ENCODE results near the gene ITGA11. TPM values are rescaled to one million over a fixed set of nuclear protein-coding genes. Genes with fewer than 3 reads are reported as not detected.
A peak's percentile ranks its signal among the peaks of the same experiment; 100 is the strongest.

The ITGA11 gene
- total and polyA plus RNA-seq, 2 donors from 2014 or later = 3.4 to 11.1 TPM

DNA sequence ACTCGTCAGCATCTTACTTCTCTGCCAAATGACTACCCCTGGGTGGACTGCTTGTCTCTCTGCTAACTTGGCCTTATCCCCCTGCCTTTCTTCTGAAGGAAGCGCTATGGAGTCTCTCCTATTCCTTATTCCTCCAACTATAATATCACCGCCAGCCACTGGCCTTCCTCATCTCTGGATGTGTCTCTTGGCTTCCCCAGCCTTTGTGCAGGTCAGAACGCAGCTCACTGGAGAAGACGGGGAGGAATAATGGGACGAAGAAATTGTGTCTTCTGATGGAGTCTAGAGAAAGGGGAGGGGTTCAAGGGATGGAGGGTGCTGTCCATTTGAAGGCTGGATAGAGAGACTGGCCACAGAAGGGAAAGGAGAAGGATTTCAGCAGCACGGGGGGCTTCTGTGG, 16.9 kb downstream of the ITGA11 start:
- peak in 2 of 5 donors; percentile 5 to 51 for DNase-seq
- intact Hi-C loops (cut with DNase I) = no loop called here
- H3K4me3 ChIP-seq (ENCODE audit: low read length in 3 of 3) = no peak overlapping the region

DNA sequence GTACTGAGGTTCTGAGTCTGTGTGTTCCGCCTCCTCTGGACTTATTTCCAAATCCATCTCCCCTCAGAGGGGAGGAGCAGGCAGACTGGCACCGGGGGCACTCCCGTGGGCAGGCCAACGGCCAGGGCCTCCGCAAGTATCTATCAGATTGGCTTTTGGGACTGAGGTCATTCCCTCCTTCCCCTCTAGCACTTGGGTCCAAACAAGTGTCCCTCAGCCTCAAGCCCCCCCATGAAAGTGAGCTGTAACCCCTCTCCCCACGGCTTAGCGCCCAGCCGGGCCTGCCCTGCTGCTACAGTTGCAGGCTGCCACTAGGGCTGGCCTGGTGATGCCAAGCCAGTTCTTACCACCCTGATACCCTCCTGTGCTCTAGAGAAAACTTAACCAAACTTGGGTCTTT, 17.4 kb downstream of the ITGA11 start:
- FAIRE-seq (no peak), DNase-seq (peak in 2 of 5 donors; percentile 18 to 29)
- Histone ChIP-seq H3K9me3 (ENCODE audit: control insufficient read depth in 2 of 3, insufficient read depth in 1 of 3, low read length in 3 of 3) (no peaks in the 10 kb centered on the region), H3K36me3 (ENCODE audit: control insufficient read depth in 2 of 3, insufficient read depth in 3 of 3, low read length in 3 of 3) (no peaks in the 10 kb centered on the region), H3K9ac (ENCODE audit: low read length in 3 of 3) (no peak overlapping the region), H3K4me1 (ENCODE audit: control insufficient read depth in 2 of 3, insufficient read depth in 2 of 3, low read depth in 1 of 3, low read length in 3 of 3) (no peaks in the 10 kb centered on the region), H3K4me3 (ENCODE audit: low read length in 3 of 3) (no peak overlapping the region), H3K27ac (ENCODE audit: low read depth in 2 of 2, low read length in 2 of 2) (no peak overlapping the region), H3K27me3 (ENCODE audit: control insufficient read depth, insufficient read depth, low read length) (no peaks in the 10 kb centered on the region)
- no peak for TF ChIP-seq CTCF (IDR thresholded peaks at IDR 0.05; ENCODE audit: borderline replicate concordance, extremely low read depth, insufficient read depth)
- intact Hi-C loops (cut with DNase I) = no loop called here

More for the DNA sequence above, 16.9 kb downstream of the ITGA11 start:
- no peak for FAIRE-seq
- TF ChIP-seq CTCF (IDR thresholded peaks at IDR 0.05; ENCODE audit: borderline replicate concordance, extremely low read depth, insufficient read depth) = no peak
- Histone ChIP-seq H3K27ac (ENCODE audit: low read depth in 2 of 2, low read length in 2 of 2) (no peak overlapping the region), H3K4me1 (ENCODE audit: control insufficient read depth in 2 of 3, insufficient read depth in 2 of 3, low read depth in 1 of 3, low read length in 3 of 3) (no peaks in the 10 kb centered on the region), H3K9ac (ENCODE audit: low read length in 3 of 3) (no peak overlapping the region), H3K27me3 (ENCODE audit: control insufficient read depth, insufficient read depth, low read length) (no peaks in the 10 kb centered on the region), H3K36me3 (ENCODE audit: control insufficient read depth in 2 of 3, insufficient read depth in 3 of 3, low read length in 3 of 3) (no peaks in the 10 kb centered on the region), H3K9me3 (ENCODE audit: control insufficient read depth in 2 of 3, insufficient read depth in 1 of 3, low read length in 3 of 3) (no peaks in the 10 kb centered on the region)

GRCh38 chr15:68414206-68414555, 17.8 kb downstream of the ITGA11 start:
- DNase-seq (peak in 1 of 5 donors; percentile 11), FAIRE-seq (no peak)
- Histone ChIP-seq H3K4me1 (ENCODE audit: control insufficient read depth in 2 of 3, insufficient read depth in 2 of 3, low read depth in 1 of 3, low read length in 3 of 3) (no peaks in the 10 kb centered on the region), H3K27ac (ENCODE audit: low read depth in 2 of 2, low read length in 2 of 2) (no peak overlapping the region), H3K9ac (ENCODE audit: low read length in 3 of 3) (no peak overlapping the region), H3K36me3 (ENCODE audit: control insufficient read depth in 2 of 3, insufficient read depth in 3 of 3, low read length in 3 of 3) (no peaks in the 10 kb centered on the region), H3K9me3 (ENCODE audit: control insufficient read depth in 2 of 3, insufficient read depth in 1 of 3, low read length in 3 of 3) (no peaks in the 10 kb centered on the region), H3K4me3 (ENCODE audit: low read length in 3 of 3) (no peak overlapping the region), H3K27me3 (ENCODE audit: control insufficient read depth, insufficient read depth, low read length) (no peaks in the 10 kb centered on the region)
- intact Hi-C loops (cut with DNase I) = no loop called here
- no peak for TF ChIP-seq CTCF (IDR thresholded peaks at IDR 0.05; ENCODE audit: borderline replicate concordance, extremely low read depth, insufficient read depth)

Data from kidney (tissue), 14 donors.